ENCODE data around the gene MCEMP1.
A peak's percentile ranks its signal among the peaks of the same experiment; 100 is the strongest.

DNA sequence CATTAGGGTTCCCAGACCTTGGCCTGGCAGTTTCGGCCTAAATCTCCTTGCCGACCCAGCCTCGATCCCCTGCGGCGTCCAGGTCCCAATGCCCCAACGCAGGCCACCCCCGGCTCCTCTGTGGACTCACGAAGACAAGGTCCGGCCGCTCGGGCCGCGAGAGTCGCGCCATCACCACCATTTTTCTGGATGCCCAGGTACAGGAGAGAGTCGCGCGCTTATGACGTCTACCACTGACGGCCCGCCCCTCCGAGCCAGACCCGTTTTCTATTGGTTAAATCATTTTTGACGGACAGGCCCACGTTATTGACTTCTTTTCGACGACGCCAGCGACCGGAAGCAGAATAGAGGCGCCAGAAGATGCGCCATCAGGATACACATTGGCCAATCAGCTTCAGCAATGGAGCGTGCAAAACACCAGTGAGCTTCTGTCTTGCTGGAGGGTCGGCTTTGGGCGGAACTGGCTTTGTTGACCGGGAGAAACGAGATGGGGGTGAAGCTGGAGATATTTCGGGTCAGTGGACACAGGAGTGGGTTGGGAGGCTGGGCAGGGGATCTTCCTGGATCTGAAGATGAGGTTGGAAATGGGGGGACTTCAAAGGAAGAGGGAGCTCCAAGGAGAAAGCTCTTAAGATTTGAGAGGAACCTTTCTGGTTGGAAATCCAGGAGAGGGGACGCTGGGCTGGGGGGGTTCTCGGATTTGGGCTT, 47.4 kb upstream of the MCEMP1 start, which contains the start of the genes PET100 and XAB2:
- TF ChIP-seq, protein P1, sequence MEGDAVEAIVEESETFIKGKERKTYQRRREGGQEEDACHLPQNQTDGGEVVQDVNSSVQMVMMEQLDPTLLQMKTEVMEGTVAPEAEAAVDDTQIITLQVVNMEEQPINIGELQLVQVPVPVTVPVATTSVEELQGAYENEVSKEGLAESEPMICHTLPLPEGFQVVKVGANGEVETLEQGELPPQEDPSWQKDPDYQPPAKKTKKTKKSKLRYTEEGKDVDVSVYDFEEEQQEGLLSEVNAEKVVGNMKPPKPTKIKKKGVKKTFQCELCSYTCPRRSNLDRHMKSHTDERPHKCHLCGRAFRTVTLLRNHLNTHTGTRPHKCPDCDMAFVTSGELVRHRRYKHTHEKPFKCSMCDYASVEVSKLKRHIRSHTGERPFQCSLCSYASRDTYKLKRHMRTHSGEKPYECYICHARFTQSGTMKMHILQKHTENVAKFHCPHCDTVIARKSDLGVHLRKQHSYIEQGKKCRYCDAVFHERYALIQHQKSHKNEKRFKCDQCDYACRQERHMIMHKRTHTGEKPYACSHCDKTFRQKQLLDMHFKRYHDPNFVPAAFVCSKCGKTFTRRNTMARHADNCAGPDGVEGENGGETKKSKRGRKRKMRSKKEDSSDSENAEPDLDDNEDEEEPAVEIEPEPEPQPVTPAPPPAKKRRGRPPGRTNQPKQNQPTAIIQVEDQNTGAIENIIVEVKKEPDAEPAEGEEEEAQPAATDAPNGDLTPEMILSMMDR (IDR thresholded peaks at IDR 0.05; ENCODE audit: low read depth, low read length), result no peak
- TF ChIP-seq POLR2A (IDR thresholded peaks at IDR 0.05; ENCODE audit: extremely low read depth, insufficient read length) (peak; percentile 69), MAX (IDR thresholded peaks at IDR 0.05; ENCODE audit: low read depth, low read length) (peak; percentile 74; the same call in 1 of the 2 replicates), MYC (IDR thresholded peaks at IDR 0.05; ENCODE audit: low read depth, low read length) (peak; percentile 72)

Data from NB4 (cell line).